Measurements from ENCODE around the gene ZNF76. TPM values are rescaled to one million over a fixed set of nuclear protein-coding genes. Genes with fewer than 3 reads are reported as not detected.
A peak's percentile ranks its signal among the peaks of the same experiment; 100 is the strongest.
"Not testable (repeated sequence)": the region's sequence is repeated elsewhere in the genome, so short reads cannot be mapped to it uniquely, and the experiment has no call there.

The ZNF76 gene
- polyA plus RNA-seq, 3 donors: 17.2 to 25.9 (median 23.3) TPM

DNA sequence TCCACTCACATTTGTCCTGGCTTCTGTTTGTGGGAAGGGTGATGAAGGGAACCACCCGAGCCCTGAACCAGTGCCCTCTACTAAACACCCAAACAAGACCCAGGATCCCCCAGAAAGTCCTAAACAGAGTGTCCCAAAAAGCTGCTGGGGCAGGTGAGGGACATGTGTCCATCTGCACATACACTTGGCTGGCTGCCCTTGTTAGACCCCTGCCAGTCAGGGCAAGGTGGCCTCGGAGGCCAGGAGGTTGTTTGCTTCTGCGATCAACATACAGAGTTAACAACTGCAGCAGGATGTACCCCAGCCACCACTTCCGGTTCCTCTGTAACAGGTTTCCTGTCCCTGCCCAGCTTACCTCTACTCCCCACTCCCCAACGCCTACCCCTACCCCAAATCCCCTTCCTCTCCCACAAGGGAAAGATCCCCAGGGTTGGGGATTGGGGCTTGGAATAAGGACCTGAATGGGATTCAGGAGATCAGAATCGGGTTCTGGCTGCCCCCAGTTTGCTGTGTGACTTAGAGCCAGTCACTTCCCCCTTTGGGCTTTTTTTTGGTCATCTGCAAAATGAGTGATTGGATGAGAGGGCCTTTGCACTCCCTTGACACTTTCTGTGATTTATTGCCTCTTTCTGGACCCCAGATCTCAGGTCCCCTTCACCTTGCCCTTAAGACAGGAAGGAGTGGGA lies 52.0 kb downstream of the ZNF76 start:
- 44 to 67% (median 44%) methylated on average over 6 of the region's 6 CpGs for WGBS, 3 donors

DNA sequence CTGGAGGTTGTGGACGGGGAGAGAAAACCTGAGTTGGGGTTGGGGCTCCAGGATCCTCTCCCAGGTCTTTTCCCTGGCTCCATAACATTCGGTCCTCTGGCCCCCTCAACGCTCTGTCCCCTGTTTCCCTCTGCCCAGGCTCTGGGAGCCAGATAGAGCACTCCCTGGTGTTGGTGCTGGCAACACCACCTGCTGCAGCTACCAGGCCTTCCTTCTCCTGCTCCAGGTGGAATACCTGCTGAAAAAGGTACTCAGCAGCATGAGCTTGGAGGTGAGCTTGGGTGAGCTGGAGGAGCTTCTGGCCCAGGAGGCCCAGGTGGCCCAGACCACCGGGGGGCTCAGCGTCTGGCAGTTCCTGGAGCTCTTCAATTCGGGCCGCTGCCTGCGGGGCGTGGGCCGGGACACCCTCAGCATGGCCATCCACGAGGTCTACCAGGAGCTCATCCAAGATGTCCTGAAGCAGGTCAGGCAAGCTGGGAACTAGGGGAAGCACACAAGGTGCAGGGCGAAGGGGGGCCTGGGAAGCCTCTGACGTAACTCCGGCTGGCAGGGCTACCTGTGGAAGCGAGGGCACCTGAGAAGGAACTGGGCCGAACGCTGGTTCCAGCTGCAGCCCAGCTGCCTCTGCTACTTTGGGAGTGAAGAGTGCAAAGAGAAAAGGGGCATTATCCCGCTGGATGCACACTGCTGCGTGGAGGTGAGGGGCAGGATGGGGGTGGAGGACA lies 52.7 kb downstream of the ZNF76 start:
- no peak overlapping the region for H3K27ac ChIP-seq (ENCODE audit: low read depth, low read length)
- WGBS, 3 donors: 86 to 91% (median 87%) methylated on average over 19 of the region's 19 CpGs

More for the DNA sequence above, 52.0 kb downstream of the ZNF76 start:
- H3K27ac ChIP-seq (ENCODE audit: low read depth, low read length): no peak overlapping the region

DNA sequence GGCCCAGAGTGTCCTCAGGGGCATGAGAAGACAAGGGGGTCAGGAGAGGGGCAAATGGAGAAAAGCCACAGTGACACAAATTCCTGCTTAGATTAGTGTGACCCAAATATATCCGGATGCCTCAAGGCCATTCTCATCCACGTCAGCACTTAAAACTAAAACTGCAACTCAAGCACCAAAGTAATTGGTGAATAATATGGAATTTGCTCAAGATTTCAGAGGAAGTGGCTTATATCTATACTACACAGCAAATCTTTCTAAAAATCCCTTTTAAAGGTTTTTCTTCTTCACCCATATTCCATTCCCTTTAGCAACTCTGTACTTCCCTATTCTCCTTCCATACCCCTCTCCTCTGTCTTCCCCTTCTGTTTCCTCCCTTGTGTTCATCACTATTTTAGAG lies 53.3 kb downstream of the ZNF76 start:
- H3K27ac ChIP-seq (ENCODE audit: low read depth, low read length): no peak overlapping the region
- 31 to 63% (median 33%) methylated on average over 2 of the region's 2 CpGs for WGBS, 3 donors

DNA sequence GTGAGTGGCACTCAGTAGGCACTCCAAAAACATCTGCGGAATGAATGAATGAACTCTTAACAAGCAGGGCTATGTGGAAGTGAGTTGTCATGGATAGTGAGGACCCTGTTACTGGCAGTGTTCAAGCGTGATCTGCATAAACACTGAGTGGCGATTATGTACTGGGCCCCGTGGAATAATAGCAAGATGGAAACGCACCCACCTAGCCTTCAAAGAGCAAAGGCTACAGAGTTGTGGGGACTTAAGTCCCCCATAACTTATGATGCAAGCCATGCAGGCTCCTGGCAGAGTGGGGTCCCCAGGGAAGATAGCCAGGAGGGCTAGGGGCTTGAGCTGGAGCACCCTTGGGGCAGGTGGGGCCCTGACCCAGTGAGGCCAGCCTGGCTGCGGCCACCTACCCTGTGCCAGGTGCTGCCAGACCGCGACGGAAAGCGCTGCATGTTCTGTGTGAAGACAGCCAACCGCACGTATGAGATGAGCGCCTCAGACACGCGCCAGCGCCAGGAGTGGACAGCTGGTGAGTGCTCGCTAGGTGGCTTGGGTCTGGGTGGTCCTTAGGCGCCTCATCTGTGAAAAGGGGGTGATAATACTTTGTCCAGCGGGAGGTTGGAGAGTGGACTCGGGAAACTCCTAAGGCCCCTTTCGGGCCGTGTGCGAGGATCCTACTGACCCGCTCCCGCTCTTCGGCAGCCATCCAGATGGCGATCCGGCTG lies 58.1 kb downstream of the ZNF76 start:
- WGBS, 3 donors: 30 to 60% (median 43%) methylated on average over 28 of the region's 28 CpGs
- H3K27ac ChIP-seq (ENCODE audit: low read depth, low read length): no peak overlapping the region

- H3K27ac ChIP-seq (ENCODE audit: low read depth, low read length): no peak overlapping the region
- 14 to 54% (median 42%) methylated on average over 50 to 55 of the region's 55 CpGs for WGBS, 3 donors
Observed at GRCh38 chr6:35318196-35319171, 58.9 kb downstream of the ZNF76 start.

DNA sequence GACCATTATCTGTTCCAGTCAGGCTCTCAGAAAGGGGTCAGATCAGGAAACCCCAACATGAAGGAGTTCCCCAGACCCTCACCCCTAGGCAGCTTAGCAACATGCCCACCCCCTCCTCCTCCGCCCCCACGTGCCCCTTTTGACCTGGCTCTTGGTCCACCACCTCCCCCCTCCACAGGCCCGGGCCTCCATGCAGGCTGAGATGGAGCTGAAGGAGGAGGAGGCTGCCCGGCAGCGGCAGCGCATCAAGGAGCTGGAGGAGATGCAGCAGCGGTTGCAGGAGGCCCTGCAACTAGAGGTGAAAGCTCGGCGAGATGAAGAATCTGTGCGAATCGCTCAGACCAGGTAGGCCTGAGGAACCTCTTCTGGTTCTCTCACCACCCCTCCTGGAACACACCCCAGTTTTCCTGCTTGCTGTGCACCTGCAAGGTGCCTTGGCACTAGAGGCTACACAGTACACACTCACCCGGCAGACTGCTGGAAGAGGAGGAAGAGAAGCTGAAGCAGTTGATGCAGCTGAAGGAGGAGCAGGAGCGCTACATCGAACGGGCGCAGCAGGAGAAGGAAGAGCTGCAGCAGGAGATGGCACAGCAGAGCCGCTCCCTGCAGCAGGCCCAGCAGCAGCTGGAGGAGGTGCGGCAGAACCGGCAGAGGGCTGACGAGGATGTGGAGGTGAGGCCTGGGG lies 60.0 kb downstream of the ZNF76 start:
- WGBS, 3 donors: 94 to 96% (median 94%) methylated on average over 20 of the region's 20 CpGs
- no peak overlapping the region for H3K27ac ChIP-seq (ENCODE audit: low read depth, low read length)

DNA sequence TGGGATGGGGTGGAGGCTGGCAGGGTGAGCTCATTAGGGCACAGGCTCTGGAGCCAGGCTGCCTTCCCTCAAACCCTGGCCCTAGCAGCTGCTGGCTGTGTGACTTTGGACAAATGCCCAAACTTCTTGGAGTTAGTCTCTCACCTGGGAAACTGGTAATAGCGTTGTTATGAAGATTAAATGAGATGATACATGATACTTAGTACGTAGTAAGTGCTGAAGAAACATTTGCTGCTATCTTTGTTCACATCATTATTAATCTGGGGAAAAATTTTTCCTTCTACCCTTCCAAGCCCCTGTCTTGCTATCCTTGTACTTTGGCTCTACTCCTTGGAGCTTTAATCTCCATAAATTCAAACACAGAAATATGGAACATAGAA lies 60.5 kb downstream of the ZNF76 start:
- 90 to 96% (median 92%) methylated on average over 2 of the region's 2 CpGs for WGBS, 3 donors
- no peak overlapping the region for H3K27ac ChIP-seq (ENCODE audit: low read depth, low read length)

- WGBS, 3 donors: 93 to 95% (median 94%) methylated on average over 8 of the region's 8 CpGs
- no peak overlapping the region for H3K27ac ChIP-seq (ENCODE audit: low read depth, low read length)
Observed at GRCh38 chr6:35321091-35321490, 61.6 kb downstream of the ZNF76 start.

- no peak overlapping the region for H3K27ac ChIP-seq (ENCODE audit: low read depth, low read length)
- WGBS, 3 donors: 33 to 37% (median 35%) methylated on average over 7 of the region's 7 CpGs
Observed at GRCh38 chr6:35327349-35328027, 68.0 kb downstream of the ZNF76 start.

DNA sequence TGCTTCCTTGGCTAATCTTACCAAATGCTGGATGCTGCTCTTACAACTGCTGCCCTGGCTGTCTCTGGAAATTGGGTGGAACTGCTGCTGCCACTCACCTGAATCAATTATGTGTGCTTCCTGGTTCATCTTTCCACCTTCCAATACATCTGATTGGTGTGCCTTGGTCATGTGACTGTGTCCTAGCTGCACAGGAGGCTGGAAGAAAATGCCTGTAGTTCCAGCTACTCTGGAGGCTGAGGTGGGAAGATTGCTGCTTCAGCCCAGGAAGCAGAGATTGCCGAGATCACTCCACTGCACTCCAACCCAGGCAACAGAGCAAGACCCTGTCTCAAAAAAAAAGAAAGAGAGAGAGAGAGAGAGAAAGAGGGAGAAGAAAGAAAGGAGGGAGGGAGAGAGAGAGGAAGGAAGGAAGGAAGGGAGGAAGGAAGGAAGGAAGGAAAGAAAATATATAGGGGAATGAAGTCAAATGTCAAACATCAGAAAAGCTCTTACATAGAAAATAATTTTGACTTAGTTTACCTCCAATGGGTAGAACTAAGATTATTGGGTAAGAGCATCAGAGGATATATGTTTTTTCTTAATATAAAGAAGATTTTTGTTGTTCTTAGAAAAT lies 68.7 kb downstream of the ZNF76 start:
- H3K27ac ChIP-seq (ENCODE audit: low read depth, low read length): no peak overlapping the region
- 94 to 97% (median 95%) methylated on average over 1 of the region's 1 CpG for WGBS, 3 donors

GRCh38 chr6:35328965-35329364 lies 69.4 kb downstream of the ZNF76 start:
- H3K27ac ChIP-seq (ENCODE audit: low read depth, low read length): not testable (repeated sequence)
- 92 to 94% (median 92%) methylated on average over 8 of the region's 8 CpGs for WGBS, 3 donors

- H3K27ac ChIP-seq (ENCODE audit: low read depth, low read length): no peak overlapping the region
- WGBS, 3 donors: 95 to 98% (median 98%) methylated on average over 9 of the region's 9 CpGs
Observed at GRCh38 chr6:35330541-35331119, 71.1 kb downstream of the ZNF76 start.

- WGBS, 3 donors: 62 to 80% (median 76%) methylated on average over 9 of the region's 9 CpGs
- H3K27ac ChIP-seq (ENCODE audit: low read depth, low read length): not testable (repeated sequence)
Observed at GRCh38 chr6:35332074-35332887, 72.7 kb downstream of the ZNF76 start.

GRCh38 chr6:35341557-35341956 lies 82.0 kb downstream of the ZNF76 start:
- H3K27ac ChIP-seq (ENCODE audit: low read depth, low read length): no peak overlapping the region
- 77 to 80% (median 78%) methylated on average over 13 of the region's 13 CpGs for WGBS, 3 donors

DNA sequence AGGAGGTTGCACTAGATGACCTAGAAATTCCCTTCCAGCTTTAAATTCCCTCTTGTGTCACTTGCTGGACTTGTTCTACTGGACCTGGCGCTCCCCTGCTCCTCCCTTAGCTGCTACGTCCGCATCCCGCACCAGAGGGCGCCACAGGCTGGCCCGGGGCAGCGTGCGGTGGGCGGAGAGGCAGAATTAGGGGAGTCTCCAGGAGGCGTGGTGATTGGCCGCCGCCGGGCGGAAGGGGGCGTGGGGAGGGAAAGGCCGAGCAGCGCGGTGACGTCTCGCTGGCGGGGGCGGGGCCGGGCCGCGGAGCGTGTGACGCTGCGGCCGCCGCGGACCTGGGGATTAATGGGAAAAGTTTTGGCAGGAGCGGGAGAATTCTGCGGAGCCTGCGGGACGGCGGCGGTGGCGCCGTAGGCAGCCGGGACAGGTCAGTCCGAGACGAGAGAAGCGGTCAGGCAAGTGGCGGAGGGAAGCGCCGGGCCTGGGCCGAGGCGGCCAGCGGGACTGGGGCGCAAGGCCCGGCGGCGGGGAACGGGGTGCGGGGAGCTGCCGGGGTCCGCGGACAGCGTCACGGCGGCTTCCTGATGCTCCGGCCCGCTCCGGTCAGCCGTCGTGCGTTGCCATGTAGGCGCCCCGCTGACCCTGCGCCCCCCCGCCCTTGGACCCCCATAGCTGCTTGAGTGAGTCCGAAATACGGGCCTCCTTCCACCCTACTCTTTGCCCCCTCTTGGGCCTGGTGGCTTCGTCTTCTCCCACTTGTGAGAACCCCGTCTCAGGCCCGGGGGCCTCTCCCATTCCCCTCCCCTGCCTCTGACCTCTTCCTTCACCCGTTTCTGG lies 82.9 kb downstream of the ZNF76 start, which contains the start of gene PPARD:
Gene PPARD, plus strand, starts transcription at position 301 of the 834 bp plus-strand sequence. CDS start 68,530 bp downstream, outside the sequence.
- H3K27ac ChIP-seq (ENCODE audit: low read depth, low read length): peak within 1 kb of the TSS; percentile 63
- WGBS, 3 donors: 0 to 1% (median 0%) methylated on average over 50 to 77 of the region's 77 CpGs
